ENCODE data around the gene NRSN2. TPM values are rescaled to one million over a fixed set of nuclear protein-coding genes. Genes with fewer than 3 reads are reported as not detected.
"Not testable (repeated sequence)": the region's sequence is repeated elsewhere in the genome, so short reads cannot be mapped to it uniquely, and the experiment has no call there.

NRSN2 gene
- total RNA-seq, 2 experiments from 2014 or later = 2.9 to 5.0 TPM

DNA sequence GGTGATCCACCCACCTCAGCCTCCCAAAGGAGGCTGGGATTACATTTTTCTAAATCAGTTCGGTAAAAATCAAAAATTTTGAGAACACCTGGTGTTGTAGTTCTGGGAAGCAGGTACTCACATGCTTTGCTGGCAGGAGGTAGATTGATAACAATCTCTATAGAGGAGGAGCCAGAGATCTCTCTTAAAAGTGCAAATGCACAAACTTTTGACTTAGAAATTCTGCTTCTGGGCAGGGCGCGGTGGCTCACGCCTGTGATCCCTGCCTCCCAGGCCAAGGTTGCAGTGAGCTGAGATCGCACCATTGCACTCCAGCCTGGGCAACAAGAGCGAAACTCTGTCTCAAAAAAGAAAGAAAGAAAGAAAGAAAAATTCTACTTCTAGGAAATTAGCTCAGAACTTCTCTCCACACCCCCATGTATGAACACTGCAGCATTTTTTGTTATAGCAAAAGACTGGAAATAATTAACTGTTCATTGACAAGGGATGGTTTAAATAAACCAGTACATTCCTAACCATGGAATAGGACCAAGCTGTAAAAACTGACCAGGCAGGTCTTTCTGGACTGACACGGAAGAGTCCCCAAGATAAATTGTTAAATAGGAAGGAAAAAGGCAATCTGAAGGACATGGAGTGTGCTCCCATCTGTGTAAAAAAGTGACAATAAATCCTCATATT lies 19.3 kb downstream of the NRSN2 start:
- H3K9me3 Mint-ChIP-seq (ENCODE audit: low read depth) = no peaks in the 10 kb centered on the region
- DNase-seq = no peak
- H3K4me3 Mint-ChIP-seq = no peak overlapping the region
- H3K36me3 Mint-ChIP-seq = no peaks in the 10 kb centered on the region
- H3K27ac Mint-ChIP-seq = no peak overlapping the region
- CTCF ChIA-PET = interaction anchor here (1.1 to 4.2 kb wide), 5 partner anchors 11 to 112 kb away, joined by 3 to 24 read pairs (median 5); partner anchors contain the start of gene TRIB3
- ATAC-seq = no peak
- H3K27me3 Mint-ChIP-seq = no peaks in the 10 kb centered on the region
- H3K4me1 Mint-ChIP-seq = peaks cover 41% of the 10 kb centered on the region

- CTCF ChIA-PET = interaction anchor here (1.1 to 4.2 kb wide), 5 partner anchors 10 to 111 kb away, joined by 3 to 24 read pairs (median 5); partner anchors contain the start of gene TRIB3
- H3K27me3 Mint-ChIP-seq = no peaks in the 10 kb centered on the region
- no peaks in the 10 kb centered on the region for H3K36me3 Mint-ChIP-seq
- H3K4me1 Mint-ChIP-seq = peaks cover 45% of the 10 kb centered on the region
- ATAC-seq = no peak
- no peaks in the 10 kb centered on the region for H3K9me3 Mint-ChIP-seq (ENCODE audit: low read depth)
- no peak overlapping the region for H3K27ac Mint-ChIP-seq
- no peak overlapping the region for H3K4me3 Mint-ChIP-seq
- no peak for DNase-seq
These were observed 20.0 kb downstream of the NRSN2 start for GRCh38 chr20:366719-367485.

DNA sequence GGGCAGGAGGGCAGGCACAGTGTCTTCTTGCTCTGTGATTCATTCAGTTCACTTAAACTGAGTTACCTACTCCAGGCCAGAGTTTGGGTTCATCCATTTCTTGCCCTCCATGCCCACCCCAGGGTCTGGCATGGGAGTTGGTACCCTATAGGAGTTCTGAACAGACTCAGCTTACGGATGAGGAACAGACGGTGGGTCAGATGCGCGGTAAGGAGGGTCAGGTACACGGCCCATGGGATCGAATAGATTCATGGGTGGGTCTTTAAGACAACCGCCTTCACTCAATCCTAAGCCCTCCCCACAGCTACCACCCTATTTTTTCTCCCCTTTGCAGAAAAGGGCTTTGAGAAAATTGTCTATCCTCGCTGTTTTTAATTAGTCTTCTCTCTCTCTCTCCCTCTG lies 20.6 kb downstream of the NRSN2 start:
- H3K4me1 Mint-ChIP-seq = peaks cover 47% of the 10 kb centered on the region
- no peaks in the 10 kb centered on the region for H3K27me3 Mint-ChIP-seq
- no peak overlapping the region for H3K27ac Mint-ChIP-seq
- DNase-seq (no peak), ATAC-seq (no peak)
- H3K4me3 Mint-ChIP-seq = no peak overlapping the region
- CTCF ChIA-PET = interaction anchor here (1.4 to 4.2 kb wide), 4 partner anchors 9 to 37 kb away, joined by 3 to 24 read pairs (median 8); partner anchors contain the start of gene TRIB3
- H3K36me3 Mint-ChIP-seq = no peaks in the 10 kb centered on the region
- H3K9me3 Mint-ChIP-seq (ENCODE audit: low read depth) = no peaks in the 10 kb centered on the region

DNA sequence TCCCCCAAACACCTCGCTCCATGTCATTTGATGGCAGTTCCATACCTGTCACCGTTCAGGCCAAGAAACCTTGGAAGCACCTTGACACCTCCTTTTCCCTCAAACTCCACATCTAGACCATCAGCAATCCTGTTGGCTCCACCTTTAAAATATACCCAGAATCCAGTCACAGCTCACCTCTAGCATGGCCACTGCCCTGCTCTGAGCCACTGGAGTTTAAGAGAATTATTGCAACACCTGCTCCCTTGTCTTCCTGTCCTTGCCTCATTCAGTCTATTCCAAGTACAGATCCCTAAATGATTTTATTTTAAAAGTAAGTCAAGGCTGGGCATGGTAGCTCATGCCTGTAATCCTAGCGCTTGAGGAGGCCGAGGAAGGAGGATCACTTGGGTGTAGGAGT lies 22.0 kb downstream of the NRSN2 start:
- H3K36me3 Mint-ChIP-seq = no peaks in the 10 kb centered on the region
- no peak overlapping the region for H3K27ac Mint-ChIP-seq
- CTCF ChIA-PET = interaction anchor here (1.5 kb wide), 1 partner anchor 39 kb away, joined by 3 read pairs; no protein-coding TSS in a partner anchor
- ATAC-seq = no peak
- DNase-seq = no peak
- peaks cover 49% of the 10 kb centered on the region for H3K4me1 Mint-ChIP-seq
- H3K27me3 Mint-ChIP-seq = no peaks in the 10 kb centered on the region
- no peaks in the 10 kb centered on the region for H3K9me3 Mint-ChIP-seq (ENCODE audit: low read depth)
- no peak overlapping the region for H3K4me3 Mint-ChIP-seq

GRCh38 chr20:370151-370600 lies 23.3 kb downstream of the NRSN2 start:
- Mint-ChIP-seq H3K9me3 (ENCODE audit: low read depth) (no peaks in the 10 kb centered on the region), H3K4me3 (no peak overlapping the region), H3K27ac (no peak overlapping the region), H3K27me3 (no peaks in the 10 kb centered on the region), H3K36me3 (no peaks in the 10 kb centered on the region), H3K4me1 (peaks cover 39% of the 10 kb centered on the region)
- CTCF ChIA-PET = interaction anchor here (0.6 to 1.0 kb wide), 3 partner anchors 9 to 108 kb away, joined by 3 to 4 read pairs (median 3); partner anchors contain the start of gene TRIB3
- ATAC-seq = no peak
- DNase-seq = no peak

DNA sequence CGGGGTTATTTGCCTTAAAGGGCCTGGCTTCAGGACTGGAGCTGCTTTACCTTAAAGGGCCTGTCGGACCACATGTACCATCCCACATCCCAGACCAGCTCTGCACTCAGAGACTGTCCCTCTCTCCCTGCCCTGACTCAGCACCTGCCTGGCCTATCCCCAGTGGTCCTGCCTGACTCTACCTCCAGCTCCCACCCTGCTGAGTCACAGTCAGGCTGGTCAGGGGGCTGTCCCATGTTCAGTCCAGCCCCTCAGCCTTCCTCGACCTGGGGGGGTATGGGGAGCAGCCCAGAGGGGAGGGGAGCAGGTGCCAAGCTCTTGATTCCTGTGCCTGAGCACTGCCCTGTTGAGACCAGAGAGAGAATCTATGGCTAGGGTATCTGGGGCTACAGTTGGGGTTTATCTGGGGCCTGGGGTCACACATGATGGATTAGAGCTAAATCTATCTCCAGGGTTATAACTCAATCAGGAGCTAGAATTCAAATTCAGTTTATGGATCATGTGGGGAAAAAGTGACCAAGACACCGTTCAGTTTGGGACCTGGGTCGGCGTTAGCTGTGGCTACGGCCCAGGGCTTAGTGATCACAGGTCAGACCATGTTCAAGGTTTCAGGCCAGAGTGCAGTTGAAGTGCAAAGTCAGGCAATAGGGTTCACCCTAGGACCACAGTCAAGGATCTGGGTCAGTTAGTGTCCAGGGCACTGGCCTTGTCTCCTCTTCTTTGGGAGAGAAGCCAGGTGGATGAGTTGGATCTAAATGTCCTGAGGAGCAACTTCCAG lies 24.3 kb downstream of the NRSN2 start:
- CTCF ChIA-PET = interaction anchor here (1.0 to 1.7 kb wide), 4 partner anchors 9 to 117 kb away, joined by 3 to 7 read pairs (median 4); partner anchors contain the start of gene TRIB3
- no peak overlapping the region for H3K27ac Mint-ChIP-seq

GRCh38 chr20:371755-372542 lies 25.0 kb downstream of the NRSN2 start:
- DNase-seq (no peak), ATAC-seq (no peak)
- H3K27me3 Mint-ChIP-seq = no peaks in the 10 kb centered on the region
- H3K4me3 Mint-ChIP-seq = no peak overlapping the region
- CTCF ChIA-PET = interaction anchor here (1.1 to 2.6 kb wide), 5 partner anchors 9 to 116 kb away, joined by 3 to 11 read pairs (median 4); partner anchors contain the start of gene TRIB3
- no peaks in the 10 kb centered on the region for H3K36me3 Mint-ChIP-seq
- H3K27ac Mint-ChIP-seq = peak overlapping the region; percentile 25
- H3K4me1 Mint-ChIP-seq = peaks cover 27% of the 10 kb centered on the region
- H3K9me3 Mint-ChIP-seq (ENCODE audit: low read depth) = no peaks in the 10 kb centered on the region

More for the DNA sequence above, 24.3 kb downstream of the NRSN2 start:
- DNase-seq (no peak), ATAC-seq (no peak)
- Mint-ChIP-seq H3K9me3 (ENCODE audit: low read depth) (no peaks in the 10 kb centered on the region), H3K4me3 (no peak overlapping the region), H3K27me3 (no peaks in the 10 kb centered on the region), H3K4me1 (peaks cover 31% of the 10 kb centered on the region), H3K36me3 (no peaks in the 10 kb centered on the region)

GRCh38 chr20:372543-373082 lies 25.7 kb downstream of the NRSN2 start:
- not testable (repeated sequence) for H3K9me3 Mint-ChIP-seq (ENCODE audit: low read depth); DNase-seq; H3K36me3 Mint-ChIP-seq; H3K27me3 Mint-ChIP-seq; H3K4me3 Mint-ChIP-seq; H3K27ac Mint-ChIP-seq
- ATAC-seq = peak; percentile 36
- CTCF ChIA-PET = interaction anchor here (1.1 to 2.6 kb wide), 6 partner anchors 8 to 115 kb away, joined by 3 to 11 read pairs (median 4); partner anchors contain the start of gene TRIB3
- peaks cover 23% of the 10 kb centered on the region for H3K4me1 Mint-ChIP-seq

DNA sequence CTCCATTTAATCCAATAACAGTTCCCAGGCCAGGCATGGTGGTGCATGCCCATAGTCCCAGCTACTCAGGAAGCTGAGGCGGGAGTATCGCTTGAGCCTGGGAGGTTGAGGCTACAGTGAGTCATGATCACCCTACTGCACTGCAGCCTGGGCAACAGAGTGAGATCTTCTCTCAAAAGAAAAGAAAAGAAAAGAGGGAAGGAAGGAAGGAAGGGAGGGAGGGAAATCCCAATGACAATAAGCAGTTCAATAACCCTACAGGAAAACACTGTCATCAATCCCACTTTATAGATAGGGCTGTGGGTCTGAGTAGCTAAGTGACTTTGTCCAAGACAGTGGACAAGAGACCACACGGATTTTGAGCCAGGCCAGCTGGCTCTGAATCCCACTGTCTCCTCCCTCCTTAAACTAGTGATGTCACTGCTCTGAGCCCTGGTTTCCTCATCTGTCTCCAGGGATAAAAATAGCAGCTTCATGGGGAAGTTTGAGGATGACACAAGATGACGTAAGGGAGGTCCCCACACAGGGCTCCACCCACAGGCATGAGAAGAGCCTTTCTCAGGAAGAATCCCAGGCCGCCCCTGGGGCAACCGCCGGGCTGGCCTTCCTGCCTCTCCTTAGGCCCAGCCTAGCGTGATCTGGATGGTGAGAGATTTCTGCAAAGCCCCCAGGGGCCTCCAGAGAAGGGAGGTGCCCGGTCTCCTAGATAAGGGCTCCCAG lies 26.4 kb downstream of the NRSN2 start:
- Mint-ChIP-seq H3K4me1 (peaks cover 23% of the 10 kb centered on the region), H3K4me3 (no peak overlapping the region), H3K36me3 (no peaks in the 10 kb centered on the region), H3K27me3 (no peaks in the 10 kb centered on the region), H3K9me3 (ENCODE audit: low read depth) (no peaks in the 10 kb centered on the region), H3K27ac (no peak overlapping the region)
- CTCF ChIA-PET = interaction anchor here (1.1 to 2.6 kb wide), 3 partner anchors 13 to 43 kb away, joined by 3 to 11 read pairs (median 4); no protein-coding TSS in a partner anchor
- ATAC-seq = no peak
- no peak for DNase-seq

DNA sequence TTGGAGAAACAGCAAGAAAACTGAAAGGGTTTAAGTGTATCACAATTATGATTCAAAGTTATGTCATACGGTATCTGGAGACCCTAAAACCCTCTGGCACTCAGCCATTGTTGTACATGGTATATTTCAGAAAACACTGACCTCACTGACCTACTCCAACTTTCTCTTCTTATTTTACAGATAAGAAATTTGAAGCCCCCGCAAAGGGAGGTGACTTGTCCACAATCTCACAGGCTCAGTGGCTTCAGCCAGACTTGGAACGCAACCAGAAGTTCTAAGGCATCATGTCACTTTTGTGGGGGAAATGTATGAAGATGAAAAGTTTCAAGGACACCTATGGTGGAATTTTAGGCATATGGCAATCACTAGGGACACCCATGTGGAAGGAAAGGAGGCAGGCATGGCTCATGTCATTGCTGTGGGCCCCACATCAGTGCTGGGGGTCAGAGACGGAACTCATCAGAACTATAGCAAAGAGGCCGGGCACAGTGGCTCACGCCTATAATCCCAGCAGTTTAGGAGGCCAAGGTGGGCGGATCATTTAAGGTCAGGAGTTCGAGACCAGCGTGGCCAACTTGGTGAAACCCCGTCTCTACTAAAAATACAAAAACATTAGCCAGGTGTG lies 28.5 kb downstream of the NRSN2 start:
- Mint-ChIP-seq H3K9me3 (ENCODE audit: low read depth) (no peaks in the 10 kb centered on the region), H3K27ac (no peak overlapping the region), H3K4me3 (no peak overlapping the region), H3K36me3 (no peaks in the 10 kb centered on the region), H3K4me1 (peaks cover 23% of the 10 kb centered on the region), H3K27me3 (no peaks in the 10 kb centered on the region)
- CTCF ChIA-PET = no interaction called here
- DNase-seq (no peak), ATAC-seq (no peak)

DNA sequence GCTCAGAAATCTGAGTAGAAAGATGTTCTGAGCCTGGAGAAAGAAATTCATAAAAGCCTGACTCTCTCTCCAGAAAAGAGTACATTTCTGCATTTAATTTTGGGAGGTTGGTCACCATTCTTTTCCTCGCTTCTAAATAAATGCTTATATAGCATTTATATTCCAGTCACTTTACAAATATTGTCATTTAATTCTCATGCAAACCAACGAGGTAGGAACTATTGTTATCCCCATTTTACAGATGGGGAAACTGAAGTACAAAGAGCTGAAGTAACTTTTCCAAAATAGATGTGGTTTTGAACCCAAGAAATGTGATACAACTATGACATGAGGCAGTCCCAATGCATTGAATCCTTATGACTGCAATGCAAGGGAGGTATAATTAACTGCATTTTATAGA lies 29.2 kb downstream of the NRSN2 start:
- Mint-ChIP-seq H3K4me3 (no peak overlapping the region), H3K4me1 (peaks cover 23% of the 10 kb centered on the region), H3K9me3 (ENCODE audit: low read depth) (no peaks in the 10 kb centered on the region), H3K27ac (no peak overlapping the region), H3K27me3 (no peaks in the 10 kb centered on the region), H3K36me3 (no peaks in the 10 kb centered on the region)
- ATAC-seq (no peak), DNase-seq (no peak)
- CTCF ChIA-PET = interaction anchor here (1.4 kb wide), 1 partner anchor 9 kb away, joined by 4 read pairs; no protein-coding TSS in a partner anchor
